Neutrophil (primary cell): ENCODE measurements around the gene RANBP17.

ENCODE experiments used
- H3K27ac ChIP-seq: fragments of 200-600 bp; sonication (generic); 2 replicates; pipeline ENCODE4 v1.5.1; 2016; ENCODE audit warnings: mild to moderate bottlenecking, moderate library complexity
- H3K27me3 ChIP-seq: fragments of 200-600 bp; sonication (generic); 2 replicates; pipeline ENCODE4 v1.6.0; 2016; ENCODE audit warnings: mild to moderate bottlenecking
- H3K36me3 ChIP-seq: fragments of 200-600 bp; sonication (generic); 2 replicates; pipeline ENCODE4 v1.5.1; 2017
- H3K4me1 ChIP-seq, 2 experiments: fragments of 200-600 bp in 1 of 2; sonication (generic) in 1 of 2; 1 replicate in 1 of 2; 2 replicates in 1 of 2; pipeline versions ENCODE4 v1.5.1 to v1.6.1; 2013 to 2016; ENCODE audit warnings: low read depth in 1 of 2, low read length in 1 of 2, mild to moderate bottlenecking in 1 of 2, moderate library complexity in 1 of 2; ENCODE audit not compliant: control insufficient read depth in 1 of 2, insufficient read depth in 1 of 2
- H3K4me3 ChIP-seq, 2 experiments: fragments of 200-600 bp in 1 of 2; sonication (generic) in 1 of 2; 1 replicate in 1 of 2; 2 replicates in 1 of 2; pipeline ENCODE4 v1.5.1; 2013 to 2016; ENCODE audit warnings: low read depth in 1 of 2, low read length in 1 of 2, mild to moderate bottlenecking in 1 of 2, moderate library complexity in 1 of 2
- H3K9me3 ChIP-seq: fragments of 200-600 bp; sonication (generic); 2 replicates; pipeline ENCODE4 v1.5.1; 2016
- CTCF ChIP-seq: fragments of 200-600 bp; sonication (generic); IDR thresholded peaks from 2 replicates; pipeline ENCODE4 v1.5.1; 2016; ENCODE audit warnings: antibody characterized with exemption

RANBP17 gene

GRCh38 chr5:171309276-171310211 lies 447.7 kb downstream of the RANBP17 start:
- TF ChIP-seq CTCF, result no peak
- Histone ChIP-seq H3K4me1 (peaks cover 34 to 43% of the 10 kb centered on the region in 2 experiments), H3K9me3 (no peaks in the 10 kb centered on the region), H3K27me3 (peaks cover 100% of the 10 kb centered on the region), H3K27ac (no peak overlapping the region), H3K4me3 (no peak overlapping the region), H3K36me3 (no peaks in the 10 kb centered on the region)

DNA sequence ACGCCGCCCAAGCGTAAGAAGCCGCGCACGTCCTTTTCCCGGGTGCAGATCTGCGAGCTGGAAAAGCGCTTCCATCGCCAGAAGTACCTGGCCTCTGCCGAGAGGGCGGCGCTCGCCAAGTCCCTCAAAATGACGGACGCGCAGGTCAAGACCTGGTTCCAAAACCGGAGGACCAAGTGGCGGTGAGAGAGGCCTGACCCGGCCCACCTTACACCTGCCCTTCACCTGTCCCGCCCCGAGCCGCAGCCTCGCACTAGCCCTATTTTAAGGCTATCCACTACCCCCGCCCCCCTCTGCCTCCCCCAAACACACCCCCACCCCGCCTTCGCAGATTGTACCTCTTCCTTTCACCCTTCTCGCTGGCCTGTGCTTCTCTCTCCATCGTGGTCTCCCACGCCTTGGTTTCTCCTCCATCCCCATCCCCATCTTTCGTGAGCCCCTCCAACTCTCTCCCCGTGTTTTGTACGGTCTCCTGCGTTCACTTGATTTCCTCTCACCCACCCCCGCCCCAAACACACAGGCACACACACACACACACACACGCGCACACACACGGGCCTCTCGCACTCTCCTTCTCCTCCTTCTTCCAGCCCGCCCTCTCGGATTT lies 448.5 kb downstream of the RANBP17 start:
- no peak overlapping the region for H3K27ac ChIP-seq
- no peak overlapping the region for H3K4me3 ChIP-seq
- no peaks in the 10 kb centered on the region for H3K9me3 ChIP-seq
- peaks cover 34 to 43% of the 10 kb centered on the region in 2 experiments for H3K4me1 ChIP-seq
- no peak for TF ChIP-seq CTCF
- no peaks in the 10 kb centered on the region for H3K36me3 ChIP-seq
- peaks cover 100% of the 10 kb centered on the region for H3K27me3 ChIP-seq

- no peak overlapping the region for H3K4me3 ChIP-seq
- H3K9me3 ChIP-seq, result no peaks in the 10 kb centered on the region
- TF ChIP-seq CTCF, result no peak
- H3K36me3 ChIP-seq, result no peaks in the 10 kb centered on the region
- no peak overlapping the region for H3K27ac ChIP-seq
- H3K27me3 ChIP-seq, result peaks cover 100% of the 10 kb centered on the region
- H3K4me1 ChIP-seq, result peaks cover 34 to 43% of the 10 kb centered on the region in 2 experiments
Measured at GRCh38 chr5:171310819-171311321, 449.1 kb downstream of the RANBP17 start.

DNA sequence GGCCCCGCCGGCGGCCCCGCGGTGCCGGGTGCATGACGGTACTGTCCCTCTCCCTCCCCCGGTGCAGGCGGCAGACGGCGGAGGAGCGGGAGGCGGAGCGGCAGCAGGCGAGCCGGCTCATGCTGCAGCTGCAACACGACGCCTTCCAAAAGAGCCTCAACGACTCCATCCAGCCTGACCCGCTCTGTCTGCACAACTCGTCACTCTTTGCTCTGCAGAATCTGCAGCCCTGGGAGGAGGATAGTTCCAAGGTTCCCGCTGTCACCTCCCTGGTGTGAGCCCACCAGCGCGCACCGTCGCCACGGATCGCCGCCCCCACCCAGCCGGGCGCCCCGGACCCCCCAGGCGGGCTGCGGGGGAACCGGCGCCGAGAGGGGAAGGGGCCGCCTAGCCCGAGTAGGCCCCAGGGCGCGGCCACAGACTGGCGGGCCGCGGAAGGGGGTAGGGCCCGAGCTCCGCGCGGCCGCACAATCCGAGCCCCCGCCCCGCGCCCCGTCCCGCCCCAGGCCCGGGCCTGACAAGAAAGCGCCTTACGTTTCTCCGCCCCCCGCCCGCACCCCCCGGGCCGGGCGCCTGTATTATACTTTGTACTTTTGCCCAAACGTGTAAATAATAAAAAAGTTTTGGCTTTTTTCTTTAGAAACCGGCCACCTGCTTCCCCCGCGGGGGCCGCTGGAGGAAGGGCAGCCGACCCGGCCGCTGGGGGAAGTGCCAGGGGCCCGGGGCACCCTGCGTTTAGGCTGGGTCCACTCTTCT lies 449.7 kb downstream of the RANBP17 start:
- Histone ChIP-seq H3K9me3 (no peaks in the 10 kb centered on the region), H3K4me1 (peaks cover 34 to 43% of the 10 kb centered on the region in 2 experiments), H3K27ac (no peak overlapping the region), H3K4me3 (peak overlapping the region in 1 of 2 experiments; percentile 26), H3K27me3 (peaks cover 100% of the 10 kb centered on the region), H3K36me3 (no peaks in the 10 kb centered on the region)
- no peak for TF ChIP-seq CTCF

DNA sequence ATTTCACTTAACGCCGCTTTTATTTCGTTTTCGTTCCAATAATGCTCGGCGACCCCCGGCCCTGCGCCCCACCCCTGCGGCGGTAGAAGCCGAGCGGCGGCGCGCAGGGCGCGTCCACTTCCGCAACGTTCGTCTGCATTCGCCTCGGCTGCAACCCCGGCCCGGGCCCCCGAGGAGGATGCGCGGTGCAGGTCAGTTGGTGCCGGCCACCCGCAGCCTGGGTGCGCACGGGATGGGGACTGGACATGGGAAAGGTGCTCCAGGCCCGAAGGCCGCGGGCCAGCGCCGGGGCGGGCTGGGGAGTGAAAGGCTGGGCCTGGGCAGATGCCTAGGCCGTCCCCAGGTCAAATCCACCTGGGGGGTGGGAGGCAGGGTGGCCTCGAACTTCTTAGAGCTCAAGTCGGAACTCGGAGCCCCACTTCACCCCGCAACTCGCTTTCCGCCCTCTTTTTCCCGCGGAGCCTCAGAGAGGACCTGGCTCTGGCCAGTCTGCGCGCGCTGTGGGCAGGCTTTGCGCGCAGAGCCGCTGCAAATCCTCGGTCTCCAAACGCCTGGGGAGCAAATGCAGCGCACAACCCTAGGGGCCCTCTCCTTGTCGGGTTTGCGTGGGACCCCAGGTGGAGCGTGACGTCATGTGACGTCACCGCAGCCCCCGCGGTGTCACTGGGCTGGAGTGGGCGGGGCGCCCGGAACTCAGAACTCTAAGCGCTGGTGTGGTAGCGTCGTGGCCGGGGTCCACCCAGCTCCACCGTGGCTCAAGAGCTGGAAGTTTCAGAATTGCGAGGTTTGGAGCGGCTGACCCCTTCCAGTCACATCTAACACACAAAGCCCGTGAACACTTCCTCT lies 450.5 kb downstream of the RANBP17 start:
- Histone ChIP-seq H3K9me3 (no peaks in the 10 kb centered on the region), H3K4me3 (peak overlapping the region; percentile 5 to 26), H3K27me3 (peaks cover 100% of the 10 kb centered on the region), H3K27ac (no peak overlapping the region), H3K36me3 (no peaks in the 10 kb centered on the region), H3K4me1 (peaks cover 34 to 43% of the 10 kb centered on the region in 2 experiments)
- no peak for TF ChIP-seq CTCF
